Activated naive CD4-positive, alpha-beta T cell treated with anti-CD3 and anti-CD28 coated beads, Interleukin-2, amount 50 U/mL, for 24 hours (primary cell): ENCODE results near the gene ZFC3H1.
A peak's percentile ranks its signal among the peaks of the same experiment; 100 is the strongest.
"Not testable (repeated sequence)": the region's sequence is repeated elsewhere in the genome, so short reads cannot be mapped to it uniquely, and the experiment has no call there.

Source experiments
- H3K27ac Mint-ChIP-seq: one replicate; pipeline ENCODE4 v1.8.0; 2021; ENCODE audit warnings: mild to moderate bottlenecking, mixed read lengths
- H3K27me3 Mint-ChIP-seq: one replicate; pipeline ENCODE4 v1.8.0; 2021; ENCODE audit warnings: mixed read lengths
- H3K36me3 Mint-ChIP-seq: one replicate; pipeline ENCODE4 v1.8.0; 2021; ENCODE audit warnings: mixed read lengths
- H3K4me1 Mint-ChIP-seq: one replicate; pipeline ENCODE4 v1.8.0; 2021; ENCODE audit warnings: mixed read lengths
- H3K4me3 Mint-ChIP-seq: one replicate; pipeline ENCODE4 v1.8.0; 2021; ENCODE audit warnings: mild to moderate bottlenecking, mixed read lengths
- H3K9me3 Mint-ChIP-seq: one replicate; pipeline ENCODE4 v1.8.0; 2021; ENCODE audit warnings: mixed read lengths

ZFC3H1 gene, protein sequence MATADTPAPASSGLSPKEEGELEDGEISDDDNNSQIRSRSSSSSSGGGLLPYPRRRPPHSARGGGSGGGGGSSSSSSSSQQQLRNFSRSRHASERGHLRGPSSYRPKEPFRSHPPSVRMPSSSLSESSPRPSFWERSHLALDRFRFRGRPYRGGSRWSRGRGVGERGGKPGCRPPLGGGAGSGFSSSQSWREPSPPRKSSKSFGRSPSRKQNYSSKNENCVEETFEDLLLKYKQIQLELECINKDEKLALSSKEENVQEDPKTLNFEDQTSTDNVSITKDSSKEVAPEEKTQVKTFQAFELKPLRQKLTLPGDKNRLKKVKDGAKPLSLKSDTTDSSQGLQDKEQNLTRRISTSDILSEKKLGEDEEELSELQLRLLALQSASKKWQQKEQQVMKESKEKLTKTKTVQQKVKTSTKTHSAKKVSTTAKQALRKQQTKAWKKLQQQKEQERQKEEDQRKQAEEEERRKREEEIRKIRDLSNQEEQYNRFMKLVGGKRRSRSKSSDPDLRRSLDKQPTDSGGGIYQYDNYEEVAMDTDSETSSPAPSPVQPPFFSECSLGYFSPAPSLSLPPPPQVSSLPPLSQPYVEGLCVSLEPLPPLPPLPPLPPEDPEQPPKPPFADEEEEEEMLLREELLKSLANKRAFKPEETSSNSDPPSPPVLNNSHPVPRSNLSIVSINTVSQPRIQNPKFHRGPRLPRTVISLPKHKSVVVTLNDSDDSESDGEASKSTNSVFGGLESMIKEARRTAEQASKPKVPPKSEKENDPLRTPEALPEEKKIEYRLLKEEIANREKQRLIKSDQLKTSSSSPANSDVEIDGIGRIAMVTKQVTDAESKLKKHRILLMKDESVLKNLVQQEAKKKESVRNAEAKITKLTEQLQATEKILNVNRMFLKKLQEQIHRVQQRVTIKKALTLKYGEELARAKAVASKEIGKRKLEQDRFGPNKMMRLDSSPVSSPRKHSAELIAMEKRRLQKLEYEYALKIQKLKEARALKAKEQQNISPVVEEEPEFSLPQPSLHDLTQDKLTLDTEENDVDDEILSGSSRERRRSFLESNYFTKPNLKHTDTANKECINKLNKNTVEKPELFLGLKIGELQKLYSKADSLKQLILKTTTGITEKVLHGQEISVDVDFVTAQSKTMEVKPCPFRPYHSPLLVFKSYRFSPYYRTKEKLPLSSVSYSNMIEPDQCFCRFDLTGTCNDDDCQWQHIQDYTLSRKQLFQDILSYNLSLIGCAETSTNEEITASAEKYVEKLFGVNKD (N-terminal part only)

GRCh38 chr12:71663561-71664410 is at the start of gene ZFC3H1, which contains the start of gene THAP2:
TSS of gene ZFC3H1 (minus strand) at chr12:71663848. CDS start at chr12:71663610, 238 bp downstream.
TSS of gene THAP2 (plus strand) at chr12:71664301. CDS start at chr12:71664510, 209 bp downstream.
- Mint-ChIP-seq H3K9me3 (no peaks in the 10 kb centered on the region), H3K27me3 (no peaks in the 10 kb centered on the region), H3K4me3 (peak within 1 kb of the TSS; percentile 100), H3K4me1 (peaks cover 55% of the 10 kb centered on the region), H3K36me3 (peaks cover 27% of the 10 kb centered on the region), H3K27ac (peak within 1 kb of the TSS; percentile 100)

DNA sequence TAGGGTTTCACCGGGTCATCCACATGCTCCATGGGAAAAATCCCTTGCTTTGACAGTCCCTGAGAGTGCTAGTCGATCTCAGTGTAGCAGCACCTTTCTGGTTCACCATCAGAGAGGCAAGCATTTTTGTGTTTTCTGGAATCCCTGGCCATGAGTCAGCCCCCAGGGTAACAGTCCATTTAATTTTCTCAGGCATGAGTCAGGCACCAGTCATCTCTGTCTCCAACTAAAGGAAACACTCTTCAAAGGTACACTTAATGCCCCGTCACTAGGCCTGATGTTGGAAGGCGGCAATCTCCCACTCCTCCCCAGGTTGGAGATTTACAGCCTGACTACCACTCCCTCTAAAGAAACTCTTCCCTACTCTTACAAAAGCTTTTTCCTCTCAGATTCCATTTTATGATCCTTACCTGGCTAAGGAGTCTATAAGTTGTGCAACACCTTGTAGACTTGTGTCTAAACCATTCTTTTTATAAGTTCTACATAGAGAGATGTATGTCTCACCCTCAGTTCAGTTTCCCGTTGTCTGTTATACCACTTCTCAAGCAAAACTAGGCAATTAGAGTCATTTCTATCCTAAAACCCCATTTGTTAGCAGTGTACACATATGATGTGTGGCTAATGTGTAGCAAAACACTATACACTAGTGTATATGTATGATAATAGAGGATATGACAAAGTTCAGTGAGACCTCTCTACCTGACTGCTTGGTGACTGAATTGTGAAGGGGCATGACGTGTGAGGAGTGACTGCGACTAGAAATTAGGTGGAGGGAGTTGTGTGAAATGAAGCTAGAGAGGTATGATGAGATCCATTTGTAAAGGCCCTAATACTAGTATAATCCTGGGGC is 46.9 kb upstream of the ZFC3H1 start:
- Mint-ChIP-seq H3K27ac (no peak overlapping the region), H3K36me3 (peaks cover 14% of the 10 kb centered on the region), H3K9me3 (peaks cover 35% of the 10 kb centered on the region), H3K4me3 (no peak overlapping the region), H3K4me1 (peaks cover 15% of the 10 kb centered on the region), H3K27me3 (peaks cover 2% of the 10 kb centered on the region)

DNA sequence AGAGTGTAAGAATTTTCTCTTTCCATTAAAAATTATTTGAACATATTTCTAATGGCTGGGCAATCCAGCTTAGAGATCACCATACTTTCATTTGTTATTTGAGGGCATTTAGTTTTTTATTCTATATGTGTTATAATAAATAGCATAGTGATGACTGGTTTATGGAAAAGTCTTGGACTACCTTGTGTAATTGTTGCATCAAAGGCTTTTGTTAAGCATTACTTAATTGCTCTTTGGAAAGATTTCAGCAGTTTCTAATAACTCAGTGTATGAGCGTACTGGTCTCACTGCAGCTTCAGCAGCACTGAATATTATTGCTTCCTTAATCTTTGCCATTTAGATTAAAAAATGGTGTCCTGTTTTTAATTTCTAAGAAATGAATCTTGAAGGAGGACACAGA is 45.0 kb upstream of the ZFC3H1 start:
- H3K4me1 Mint-ChIP-seq, result peaks cover 15% of the 10 kb centered on the region
- no peak overlapping the region for H3K4me3 Mint-ChIP-seq
- peaks cover 2% of the 10 kb centered on the region for H3K27me3 Mint-ChIP-seq
- H3K9me3 Mint-ChIP-seq, result peaks cover 29% of the 10 kb centered on the region
- peaks cover 11% of the 10 kb centered on the region for H3K36me3 Mint-ChIP-seq
- H3K27ac Mint-ChIP-seq, result no peak overlapping the region

- H3K4me3 Mint-ChIP-seq, result no peak overlapping the region
- H3K4me1 Mint-ChIP-seq, result peaks cover 15% of the 10 kb centered on the region
- no peaks in the 10 kb centered on the region for H3K27me3 Mint-ChIP-seq
- H3K9me3 Mint-ChIP-seq, result peaks cover 5% of the 10 kb centered on the region
- H3K36me3 Mint-ChIP-seq, result peaks cover 2% of the 10 kb centered on the region
- no peak overlapping the region for H3K27ac Mint-ChIP-seq
Measured at GRCh38 chr12:71704920-71705319, 41.3 kb upstream of the ZFC3H1 start.

GRCh38 chr12:71703206-71703605 is 39.6 kb upstream of the ZFC3H1 start:
- Mint-ChIP-seq H3K27ac (no peak overlapping the region), H3K27me3 (no peaks in the 10 kb centered on the region), H3K9me3 (no peaks in the 10 kb centered on the region), H3K4me1 (peaks cover 11% of the 10 kb centered on the region), H3K4me3 (no peak overlapping the region), H3K36me3 (peaks cover 4% of the 10 kb centered on the region)

DNA sequence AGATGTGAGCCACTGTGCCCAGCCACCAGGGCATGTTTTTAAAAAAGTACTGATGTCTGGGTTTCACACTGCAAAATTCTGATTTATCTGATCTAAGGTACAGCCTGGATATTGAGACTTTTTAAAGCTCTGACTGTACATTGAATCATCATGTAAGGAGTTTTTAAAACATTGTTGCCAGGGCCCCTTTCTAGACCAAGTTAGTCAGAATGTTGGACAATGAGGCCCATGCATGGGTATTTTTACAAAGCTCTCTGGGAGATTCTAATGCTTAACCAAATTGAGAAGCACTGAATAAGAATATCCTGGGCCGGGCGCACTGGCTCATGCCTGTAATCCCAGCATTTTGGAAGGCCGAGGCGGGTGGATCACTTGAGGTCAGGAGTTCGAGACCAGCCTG is 38.9 kb upstream of the ZFC3H1 start:
- Mint-ChIP-seq H3K9me3 (no peaks in the 10 kb centered on the region), H3K36me3 (peaks cover 4% of the 10 kb centered on the region), H3K4me1 (peaks cover 5% of the 10 kb centered on the region), H3K27ac (no peak overlapping the region), H3K27me3 (no peaks in the 10 kb centered on the region), H3K4me3 (no peak overlapping the region)

DNA sequence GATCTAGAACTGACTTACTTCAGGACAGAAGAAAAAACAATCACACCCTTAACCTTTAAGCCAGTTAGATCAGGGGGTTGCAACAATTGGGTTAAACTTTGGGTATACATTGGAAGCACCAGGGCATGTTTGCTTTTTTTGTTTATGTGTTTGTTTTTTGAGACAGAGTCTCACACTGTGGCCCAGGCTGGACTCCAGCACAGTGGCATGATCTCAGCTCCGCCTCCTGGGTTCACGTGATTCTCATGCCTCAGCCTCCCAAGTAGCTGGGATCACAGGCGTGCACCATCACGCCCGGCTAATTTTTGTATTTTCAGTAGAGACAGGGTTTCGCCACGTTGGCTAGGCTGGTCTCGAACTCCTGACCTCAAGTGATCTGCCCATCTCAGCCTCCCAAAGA is 38.5 kb upstream of the ZFC3H1 start:
- not testable (repeated sequence) for H3K4me3 Mint-ChIP-seq, H3K4me1 Mint-ChIP-seq, H3K27ac Mint-ChIP-seq, H3K9me3 Mint-ChIP-seq, H3K27me3 Mint-ChIP-seq, H3K36me3 Mint-ChIP-seq

GRCh38 chr12:71695782-71696181 is 32.1 kb upstream of the ZFC3H1 start:
- no peak overlapping the region for H3K27ac Mint-ChIP-seq
- no peaks in the 10 kb centered on the region for H3K9me3 Mint-ChIP-seq
- no peaks in the 10 kb centered on the region for H3K27me3 Mint-ChIP-seq
- H3K4me1 Mint-ChIP-seq, result peaks cover 12% of the 10 kb centered on the region
- peaks cover 5% of the 10 kb centered on the region for H3K36me3 Mint-ChIP-seq
- H3K4me3 Mint-ChIP-seq, result no peak overlapping the region

GRCh38 chr12:71694099-71694820 is 30.6 kb upstream of the ZFC3H1 start:
- Mint-ChIP-seq H3K4me3 (no peak overlapping the region), H3K27me3 (no peaks in the 10 kb centered on the region), H3K9me3 (no peaks in the 10 kb centered on the region), H3K36me3 (peaks cover 1% of the 10 kb centered on the region), H3K27ac (no peak overlapping the region), H3K4me1 (peaks cover 21% of the 10 kb centered on the region)

DNA sequence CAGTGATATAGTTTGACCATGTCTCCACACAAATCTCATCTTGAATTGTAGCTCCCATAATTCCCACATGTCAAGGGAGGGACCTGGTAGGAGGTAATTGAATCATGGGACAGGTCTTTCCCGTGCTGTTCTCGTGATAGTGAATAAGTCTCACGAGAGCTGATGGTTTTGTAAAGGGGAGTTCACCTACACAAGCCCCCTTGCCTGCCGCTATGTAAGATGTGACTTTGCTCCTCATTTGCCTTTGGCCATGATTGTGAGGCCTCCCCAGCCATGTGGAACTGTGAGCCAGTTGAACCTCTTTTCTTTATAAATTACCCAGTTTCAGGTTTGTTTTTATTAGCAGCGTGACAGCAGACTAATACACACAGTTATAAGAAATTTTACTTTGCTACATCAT is 30.0 kb upstream of the ZFC3H1 start:
- H3K27ac Mint-ChIP-seq, H3K27me3 Mint-ChIP-seq, H3K4me3 Mint-ChIP-seq, H3K36me3 Mint-ChIP-seq, H3K9me3 Mint-ChIP-seq: not testable (repeated sequence)
- H3K4me1 Mint-ChIP-seq, result peaks cover 27% of the 10 kb centered on the region

GRCh38 chr12:71693126-71693525 is 29.5 kb upstream of the ZFC3H1 start:
- no peaks in the 10 kb centered on the region for H3K27me3 Mint-ChIP-seq
- H3K4me3 Mint-ChIP-seq, result no peak overlapping the region
- peaks cover 33% of the 10 kb centered on the region for H3K4me1 Mint-ChIP-seq
- peaks cover 1% of the 10 kb centered on the region for H3K36me3 Mint-ChIP-seq
- no peaks in the 10 kb centered on the region for H3K9me3 Mint-ChIP-seq
- H3K27ac Mint-ChIP-seq, result no peak overlapping the region

DNA sequence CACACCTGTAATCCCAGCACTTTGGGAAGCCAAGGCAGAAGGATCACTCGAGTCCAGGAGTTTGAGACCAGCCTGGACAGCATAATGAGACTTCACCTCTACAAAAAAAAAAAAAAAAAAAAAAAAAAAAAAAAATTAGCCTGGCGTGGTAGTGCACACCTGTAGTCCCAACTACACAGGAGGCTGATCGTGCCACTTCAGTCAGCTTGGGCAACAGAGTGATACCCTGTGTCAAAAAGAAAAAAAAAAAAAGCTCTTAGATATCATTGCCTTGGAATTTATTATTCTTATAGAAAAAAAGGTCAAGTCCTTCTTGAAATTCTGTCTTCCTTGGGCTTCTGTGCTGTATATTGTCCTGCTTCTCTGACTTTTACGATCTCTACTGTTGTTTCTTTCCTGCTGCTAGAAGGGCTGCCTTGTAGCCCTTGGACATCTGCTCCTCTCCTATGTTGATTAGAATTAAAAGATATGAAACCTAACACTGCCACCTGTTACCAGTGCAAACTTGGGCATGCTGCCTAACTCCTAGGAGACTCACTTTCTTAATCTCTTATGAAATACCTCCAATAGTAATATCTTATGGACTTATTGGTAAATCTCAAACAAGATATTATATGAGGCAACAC is 28.0 kb upstream of the ZFC3H1 start:
- Mint-ChIP-seq H3K9me3 (no peaks in the 10 kb centered on the region), H3K27me3 (no peaks in the 10 kb centered on the region), H3K4me3 (no peak overlapping the region), H3K27ac (no peak overlapping the region), H3K36me3 (peaks cover 1% of the 10 kb centered on the region), H3K4me1 (peaks cover 43% of the 10 kb centered on the region)

DNA sequence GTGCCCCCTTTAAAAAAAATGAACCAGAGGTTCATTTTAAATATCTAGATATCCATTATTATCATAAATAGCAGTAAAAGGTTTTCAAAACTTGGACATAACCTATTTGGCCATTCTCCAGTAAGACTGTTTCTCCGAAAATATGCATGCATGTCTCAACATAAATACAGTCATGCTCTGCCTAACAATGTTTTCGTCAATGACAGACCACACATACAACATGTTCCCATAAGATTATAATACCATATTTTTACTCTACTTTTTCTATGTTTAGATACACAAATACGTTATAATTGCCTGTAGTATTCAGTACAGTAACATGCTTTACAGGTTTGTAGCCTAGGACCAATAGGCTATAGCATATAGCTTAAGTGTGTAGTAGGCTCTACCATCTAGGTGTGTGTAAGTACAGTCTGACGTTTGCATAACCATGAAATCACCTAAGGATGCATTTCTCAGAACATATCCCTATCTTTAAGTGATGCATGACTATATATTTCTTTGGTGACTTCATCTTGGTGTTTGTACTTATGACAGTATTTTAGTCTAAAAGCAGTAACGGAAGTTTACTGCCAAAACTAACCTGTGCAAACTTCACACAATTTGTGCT is 25.4 kb upstream of the ZFC3H1 start:
- Mint-ChIP-seq H3K27me3 (no peaks in the 10 kb centered on the region), H3K36me3 (peaks cover 1% of the 10 kb centered on the region), H3K4me3 (no peak overlapping the region), H3K4me1 (peaks cover 48% of the 10 kb centered on the region), H3K27ac (no peak overlapping the region), H3K9me3 (no peaks in the 10 kb centered on the region)
